ENCODE data around the gene DDR1.

GRCh38 chr6:30939473-30939872 lies 55.2 kb downstream of the DDR1 start:
- TF ChIP-seq CTCF (IDR thresholded peaks at IDR 0.05; ENCODE audit: insufficient read depth, low read length, poor library complexity, severe bottlenecking) = no peak
- no peak for TF ChIP-seq EZH2phosphoT487 (conservative IDR thresholded peaks at IDR 0.05; ENCODE audit: low read length)
